Heart left ventricle (tissue), 13 donors: Measurements from ENCODE around the gene ABHD14A.

Source experiments
- POLR2A ChIP-seq, 2 donors: fragments of 450-650 bp; IDR thresholded peaks; one replicate each; pipeline ENCODE4 v1.6.1; 2017; ENCODE audit warnings: antibody characterized with exemption in 2 of 2, mild to moderate bottlenecking in 2 of 2, moderate library complexity in 2 of 2
- TF ChIP-seq, protein P1 (sequence below), 12 donors: fragments of 200-600 bp; sonication (generic) in 4 of 12; IDR thresholded peaks; one replicate each; pipeline versions ENCODE4 v1.5.0 to v1.8.0; 2018 to 2022; ENCODE audit warnings: antibody characterized with exemption in 12 of 12, mild to moderate bottlenecking in 5 of 12
- donor health status: ischemic (EF 13 %, LVEDD 7.1; RV severe dilation, severe dysfunction).
- donor health status: DM: no; HTN: yes; CAD: no.
- donor health status: DM: no; HTN: no; CAD: no.
- donor health status: ischemic (EF 25% LVEDD 6.9; RV normal size, moderate dysfunction).
- donor health status: ischemic (EF 25% LVEDD 5.7; RV mildly dilated, moderate dysfunction).
- donor health status: ischemic (EF 35%, LVEDD 5.7; RV mildly dilated, moderate dysfunction).
- donor health status: nonischemic (EF 11% LVEDD 7.7; RV severe dilation, severe dysfunction).
- donor health status: DM: yes; HTN: yes; CAD: no.
- donor health status: PGD.
- donor health status: ischemic (EF 29% LVEDD 5.4; RV normal size, mild dysfunction).
- donor health status: nonischemic (EF 23%, LVEDD 6.1; RV moderate dilation, normal function).

GRCh38 chr3:51968883-51969678, 5.8 kb upstream of the ABHD14A start:
- no peak for TF ChIP-seq POLR2A (IDR thresholded peaks at IDR 0.05)
- TF ChIP-seq, protein P1, sequence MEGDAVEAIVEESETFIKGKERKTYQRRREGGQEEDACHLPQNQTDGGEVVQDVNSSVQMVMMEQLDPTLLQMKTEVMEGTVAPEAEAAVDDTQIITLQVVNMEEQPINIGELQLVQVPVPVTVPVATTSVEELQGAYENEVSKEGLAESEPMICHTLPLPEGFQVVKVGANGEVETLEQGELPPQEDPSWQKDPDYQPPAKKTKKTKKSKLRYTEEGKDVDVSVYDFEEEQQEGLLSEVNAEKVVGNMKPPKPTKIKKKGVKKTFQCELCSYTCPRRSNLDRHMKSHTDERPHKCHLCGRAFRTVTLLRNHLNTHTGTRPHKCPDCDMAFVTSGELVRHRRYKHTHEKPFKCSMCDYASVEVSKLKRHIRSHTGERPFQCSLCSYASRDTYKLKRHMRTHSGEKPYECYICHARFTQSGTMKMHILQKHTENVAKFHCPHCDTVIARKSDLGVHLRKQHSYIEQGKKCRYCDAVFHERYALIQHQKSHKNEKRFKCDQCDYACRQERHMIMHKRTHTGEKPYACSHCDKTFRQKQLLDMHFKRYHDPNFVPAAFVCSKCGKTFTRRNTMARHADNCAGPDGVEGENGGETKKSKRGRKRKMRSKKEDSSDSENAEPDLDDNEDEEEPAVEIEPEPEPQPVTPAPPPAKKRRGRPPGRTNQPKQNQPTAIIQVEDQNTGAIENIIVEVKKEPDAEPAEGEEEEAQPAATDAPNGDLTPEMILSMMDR (IDR thresholded peaks at IDR 0.05): no peak
